ENCODE results near the gene CSMD2.

The CSMD2 gene

GRCh38 chr1:33872683-33873082 lies 292.3 kb downstream of the CSMD2 start:
- no peak for TF ChIP-seq ZNF8 (CRISPR knock-in tag; IDR thresholded peaks at IDR 0.05)
- TF ChIP-seq SNAI2 (CRISPR knock-in tag; IDR thresholded peaks at IDR 0.05), result no peak
- no peak for TF ChIP-seq ZNF70 (CRISPR knock-in tag; IDR thresholded peaks at IDR 0.05)
- no peak for TF ChIP-seq ARNTL (CRISPR knock-in tag; IDR thresholded peaks at IDR 0.05; ENCODE audit: borderline replicate concordance, low read depth)
- TF ChIP-seq CSRNP3 (CRISPR knock-in tag; IDR thresholded peaks at IDR 0.05), result no peak
- no peak for TF ChIP-seq PPARA (CRISPR knock-in tag; IDR thresholded peaks at IDR 0.05; ENCODE audit: borderline replicate concordance)
- no peak for TF ChIP-seq CREB5 (CRISPR knock-in tag; IDR thresholded peaks at IDR 0.05; ENCODE audit: low read depth)
- TF ChIP-seq TOX (CRISPR knock-in tag; IDR thresholded peaks at IDR 0.05; ENCODE audit: borderline replicate concordance), result no peak
- no peak for TF ChIP-seq ZFP3 (CRISPR knock-in tag; IDR thresholded peaks at IDR 0.05)
- TF ChIP-seq PATZ1 (CRISPR knock-in tag; IDR thresholded peaks at IDR 0.05; ENCODE audit: borderline replicate concordance), result no peak
- no peak for ATAC-seq

DNA sequence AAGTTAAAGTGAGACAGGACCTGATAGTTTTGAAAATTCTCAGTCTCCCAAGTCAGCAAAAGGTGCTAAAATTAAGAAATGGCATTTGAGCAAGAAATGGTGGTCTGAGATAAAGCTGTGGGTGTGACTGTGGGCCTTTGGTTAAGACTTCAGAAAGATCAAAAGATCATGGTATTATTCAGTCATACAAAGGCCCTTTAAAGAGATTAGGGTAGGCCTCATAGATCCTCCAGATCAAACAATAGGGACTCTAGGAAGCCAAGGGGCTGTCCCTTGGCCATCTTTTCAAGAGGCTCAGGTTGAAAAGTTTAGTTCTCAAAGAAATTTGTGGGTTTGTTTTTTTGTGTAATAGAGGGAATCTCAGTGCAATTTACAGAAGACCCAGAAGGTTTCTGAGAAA lies 292.8 kb downstream of the CSMD2 start:
- ATAC-seq, result no peak
- TF ChIP-seq TCF4 (CRISPR knock-in tag; IDR thresholded peaks at IDR 0.05; ENCODE audit: borderline replicate concordance) (no peak), RARB (CRISPR knock-in tag; IDR thresholded peaks at IDR 0.05) (no peak), ARNTL (CRISPR knock-in tag; IDR thresholded peaks at IDR 0.05; ENCODE audit: borderline replicate concordance, low read depth) (no peak), CSRNP3 (CRISPR knock-in tag; IDR thresholded peaks at IDR 0.05) (no peak), OSR1 (CRISPR knock-in tag; IDR thresholded peaks at IDR 0.05) (no peak), TOX (CRISPR knock-in tag; IDR thresholded peaks at IDR 0.05; ENCODE audit: borderline replicate concordance) (no peak), ZNF70 (CRISPR knock-in tag; IDR thresholded peaks at IDR 0.05) (no peak), BACH2 (CRISPR knock-in tag; IDR thresholded peaks at IDR 0.05; ENCODE audit: borderline replicate concordance) (no peak), ZNF565 (CRISPR knock-in tag; conservative IDR thresholded peaks at IDR 0.05; ENCODE audit: low read depth) (no peak)
- TF ChIP-seq, protein P1, sequence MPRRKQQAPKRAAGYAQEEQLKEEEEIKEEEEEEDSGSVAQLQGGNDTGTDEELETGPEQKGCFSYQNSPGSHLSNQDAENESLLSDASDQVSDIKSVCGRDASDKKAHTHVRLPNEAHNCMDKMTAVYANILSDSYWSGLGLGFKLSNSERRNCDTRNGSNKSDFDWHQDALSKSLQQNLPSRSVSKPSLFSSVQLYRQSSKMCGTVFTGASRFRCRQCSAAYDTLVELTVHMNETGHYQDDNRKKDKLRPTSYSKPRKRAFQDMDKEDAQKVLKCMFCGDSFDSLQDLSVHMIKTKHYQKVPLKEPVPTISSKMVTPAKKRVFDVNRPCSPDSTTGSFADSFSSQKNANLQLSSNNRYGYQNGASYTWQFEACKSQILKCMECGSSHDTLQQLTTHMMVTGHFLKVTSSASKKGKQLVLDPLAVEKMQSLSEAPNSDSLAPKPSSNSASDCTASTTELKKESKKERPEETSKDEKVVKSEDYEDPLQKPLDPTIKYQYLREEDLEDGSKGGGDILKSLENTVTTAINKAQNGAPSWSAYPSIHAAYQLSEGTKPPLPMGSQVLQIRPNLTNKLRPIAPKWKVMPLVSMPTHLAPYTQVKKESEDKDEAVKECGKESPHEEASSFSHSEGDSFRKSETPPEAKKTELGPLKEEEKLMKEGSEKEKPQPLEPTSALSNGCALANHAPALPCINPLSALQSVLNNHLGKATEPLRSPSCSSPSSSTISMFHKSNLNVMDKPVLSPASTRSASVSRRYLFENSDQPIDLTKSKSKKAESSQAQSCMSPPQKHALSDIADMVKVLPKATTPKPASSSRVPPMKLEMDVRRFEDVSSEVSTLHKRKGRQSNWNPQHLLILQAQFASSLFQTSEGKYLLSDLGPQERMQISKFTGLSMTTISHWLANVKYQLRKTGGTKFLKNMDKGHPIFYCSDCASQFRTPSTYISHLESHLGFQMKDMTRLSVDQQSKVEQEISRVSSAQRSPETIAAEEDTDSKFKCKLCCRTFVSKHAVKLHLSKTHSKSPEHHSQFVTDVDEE (CRISPR knock-in tag; IDR thresholded peaks at IDR 0.05), result no peak
- TF ChIP-seq, protein P2, sequence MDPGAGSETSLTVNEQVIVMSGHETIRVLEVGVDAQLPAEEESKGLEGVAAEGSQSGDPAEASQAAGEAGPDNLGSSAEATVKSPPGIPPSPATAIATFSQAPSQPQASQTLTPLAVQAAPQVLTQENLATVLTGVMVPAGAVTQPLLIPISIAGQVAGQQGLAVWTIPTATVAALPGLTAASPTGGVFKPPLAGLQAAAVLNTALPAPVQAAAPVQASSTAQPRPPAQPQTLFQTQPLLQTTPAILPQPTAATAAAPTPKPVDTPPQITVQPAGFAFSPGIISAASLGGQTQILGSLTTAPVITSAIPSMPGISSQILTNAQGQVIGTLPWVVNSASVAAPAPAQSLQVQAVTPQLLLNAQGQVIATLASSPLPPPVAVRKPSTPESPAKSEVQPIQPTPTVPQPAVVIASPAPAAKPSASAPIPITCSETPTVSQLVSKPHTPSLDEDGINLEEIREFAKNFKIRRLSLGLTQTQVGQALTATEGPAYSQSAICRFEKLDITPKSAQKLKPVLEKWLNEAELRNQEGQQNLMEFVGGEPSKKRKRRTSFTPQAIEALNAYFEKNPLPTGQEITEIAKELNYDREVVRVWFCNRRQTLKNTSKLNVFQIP (CRISPR knock-in tag; IDR thresholded peaks at IDR 0.05; ENCODE audit: borderline replicate concordance, low read depth), result no peak

GRCh38 chr1:33867684-33868083 lies 297.3 kb downstream of the CSMD2 start:
- ATAC-seq, result no peak
- no peak for TF ChIP-seq TCF4 (CRISPR knock-in tag; IDR thresholded peaks at IDR 0.05; ENCODE audit: borderline replicate concordance)
- no peak for TF ChIP-seq ZNF70 (CRISPR knock-in tag; IDR thresholded peaks at IDR 0.05)
- TF ChIP-seq ZNF8 (CRISPR knock-in tag; IDR thresholded peaks at IDR 0.05), result no peak
- no peak for TF ChIP-seq TOX (CRISPR knock-in tag; IDR thresholded peaks at IDR 0.05; ENCODE audit: borderline replicate concordance)
- TF ChIP-seq ZFP3 (CRISPR knock-in tag; IDR thresholded peaks at IDR 0.05), result no peak
- no peak for TF ChIP-seq RARB (CRISPR knock-in tag; IDR thresholded peaks at IDR 0.05)
- TF ChIP-seq ZNF565 (CRISPR knock-in tag; conservative IDR thresholded peaks at IDR 0.05; ENCODE audit: low read depth), result no peak
- no peak for TF ChIP-seq PPARA (CRISPR knock-in tag; IDR thresholded peaks at IDR 0.05; ENCODE audit: borderline replicate concordance)
- no peak for TF ChIP-seq GLIS3 (CRISPR knock-in tag; IDR thresholded peaks at IDR 0.05)
- no peak for TF ChIP-seq SNAI2 (CRISPR knock-in tag; IDR thresholded peaks at IDR 0.05)
- TF ChIP-seq ARNTL (CRISPR knock-in tag; IDR thresholded peaks at IDR 0.05; ENCODE audit: borderline replicate concordance, low read depth), result no peak
- TF ChIP-seq ISL1 (CRISPR knock-in tag; IDR thresholded peaks at IDR 0.05), result no peak
- no peak for TF ChIP-seq ZC3H10 (CRISPR knock-in tag; IDR thresholded peaks at IDR 0.05)
- no peak for TF ChIP-seq ZFP30 (CRISPR knock-in tag; IDR thresholded peaks at IDR 0.05)
- no peak for TF ChIP-seq CREB5 (CRISPR knock-in tag; IDR thresholded peaks at IDR 0.05; ENCODE audit: low read depth)
- TF ChIP-seq, protein P1 (CRISPR knock-in tag; IDR thresholded peaks at IDR 0.05), result no peak

Measured in SK-N-SH treated with all-trans-retinoic acid at 6 μM for 48 hours (cell line).